RWPE2 (cell line): Measurements from ENCODE around the gene SPAG16.

ENCODE experiments used
- ATAC-seq: fragments of 200-7000 bp; cut with Tn5 transposase; 3 replicates; pipeline ENCODE4 v1.9.1; 2021; ENCODE audit warnings: low read depth
- DNase-seq: peaks from one replicate; pipeline ENCODE4 v3.0.0-alpha.2; 2020; ENCODE audit warnings: low spot score
- H3K27ac ChIP-seq: fragments of 450-650 bp; 2 replicates; pipeline ENCODE4 v1.5.1; 2017; ENCODE audit warnings: mild to moderate bottlenecking; ENCODE audit not compliant: poor library complexity, severe bottlenecking
- H3K27me3 ChIP-seq: fragments of 250-450 bp; sonication (Bioruptor Pico); 2 replicates; pipeline ENCODE4 v1.5.1; 2021; ENCODE audit warnings: mild to moderate bottlenecking, moderate library complexity; ENCODE audit not compliant: insufficient read depth, poor library complexity, severe bottlenecking
- H3K36me3 ChIP-seq: fragments of 250-450 bp; sonication (Bioruptor Pico); 2 replicates; pipeline ENCODE4 v1.5.1; 2020; ENCODE audit warnings: low read depth, mild to moderate bottlenecking, moderate library complexity
- H3K4me1 ChIP-seq: fragments of 250-450 bp; sonication (Bioruptor Pico); 2 replicates; pipeline ENCODE4 v1.5.1; 2021; ENCODE audit warnings: mild to moderate bottlenecking, moderate library complexity; ENCODE audit not compliant: insufficient read depth, poor library complexity, severe bottlenecking
- H3K4me3 ChIP-seq: fragments of 250-450 bp; sonication (Bioruptor Pico); 2 replicates; pipeline ENCODE4 v1.5.1; 2021; ENCODE audit warnings: mild to moderate bottlenecking, moderate library complexity; ENCODE audit not compliant: severe bottlenecking
- H3K9me3 ChIP-seq: fragments of 250-450 bp; sonication (Bioruptor Pico); 2 replicates; pipeline ENCODE4 v1.5.1; 2021; ENCODE audit warnings: mild to moderate bottlenecking, moderate library complexity; ENCODE audit not compliant: severe bottlenecking
- CTCF ChIP-seq: fragments of 450-650 bp; IDR thresholded peaks from one replicate; pipeline ENCODE4 v1.5.1; 2017; ENCODE audit warnings: mild to moderate bottlenecking, moderate library complexity; ENCODE audit not compliant: poor library complexity, severe bottlenecking

The SPAG16 gene

DNA sequence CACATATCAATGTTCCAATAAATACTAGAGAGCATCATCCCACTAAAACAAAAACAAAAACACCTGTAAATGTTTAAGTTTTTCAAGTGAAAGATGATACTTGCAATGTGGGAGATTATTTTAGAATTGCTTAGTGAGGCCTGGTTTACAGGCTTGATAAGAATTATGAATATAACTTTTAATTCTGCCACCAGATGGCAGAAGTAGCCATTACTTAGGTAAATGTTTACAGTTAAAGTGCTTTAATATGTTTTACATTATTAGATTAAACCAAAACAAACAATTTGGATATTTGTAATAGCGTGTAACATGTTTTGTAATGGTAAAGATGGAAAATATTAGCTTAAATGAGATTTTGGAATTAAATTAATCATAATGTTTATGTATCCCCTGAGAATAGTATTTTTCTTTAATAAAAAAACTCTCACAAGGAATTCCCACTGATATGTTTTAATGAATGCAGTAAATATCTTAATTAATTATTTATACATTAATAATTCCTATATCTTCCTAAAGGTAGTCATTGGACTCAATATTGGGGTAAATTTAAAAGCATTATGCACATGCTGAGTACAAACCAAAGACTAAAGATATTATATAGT, 522.0 kb downstream of the SPAG16 start:
- no peaks in the 10 kb centered on the region for H3K9me3 ChIP-seq
- H3K27me3 ChIP-seq: no peaks in the 10 kb centered on the region
- no peak for ATAC-seq
- H3K36me3 ChIP-seq: no peaks in the 10 kb centered on the region
- no peak overlapping the region for H3K4me3 ChIP-seq
- DNase-seq: no peak
- no peaks in the 10 kb centered on the region for H3K4me1 ChIP-seq
- peak; percentile 74 for TF ChIP-seq CTCF
- H3K27ac ChIP-seq: no peak overlapping the region

GRCh38 chr2:213816583-213816982, 532.3 kb downstream of the SPAG16 start:
- no peaks in the 10 kb centered on the region for H3K9me3 ChIP-seq
- no peak overlapping the region for H3K4me3 ChIP-seq
- DNase-seq (no peak), ATAC-seq (no peak)
- H3K27ac ChIP-seq: no peak overlapping the region
- no peaks in the 10 kb centered on the region for H3K27me3 ChIP-seq
- H3K36me3 ChIP-seq: no peaks in the 10 kb centered on the region
- H3K4me1 ChIP-seq: no peaks in the 10 kb centered on the region
- no peak for TF ChIP-seq CTCF

- no peak overlapping the region for H3K27ac ChIP-seq
- DNase-seq: no peak
- no peaks in the 10 kb centered on the region for H3K4me1 ChIP-seq
- H3K4me3 ChIP-seq: no peak overlapping the region
- ATAC-seq: no peak
- H3K36me3 ChIP-seq: no peaks in the 10 kb centered on the region
- H3K9me3 ChIP-seq: no peaks in the 10 kb centered on the region
- TF ChIP-seq CTCF: no peak
- H3K27me3 ChIP-seq: no peaks in the 10 kb centered on the region
Measured at GRCh38 chr2:213818436-213818835, 534.2 kb downstream of the SPAG16 start.

DNA sequence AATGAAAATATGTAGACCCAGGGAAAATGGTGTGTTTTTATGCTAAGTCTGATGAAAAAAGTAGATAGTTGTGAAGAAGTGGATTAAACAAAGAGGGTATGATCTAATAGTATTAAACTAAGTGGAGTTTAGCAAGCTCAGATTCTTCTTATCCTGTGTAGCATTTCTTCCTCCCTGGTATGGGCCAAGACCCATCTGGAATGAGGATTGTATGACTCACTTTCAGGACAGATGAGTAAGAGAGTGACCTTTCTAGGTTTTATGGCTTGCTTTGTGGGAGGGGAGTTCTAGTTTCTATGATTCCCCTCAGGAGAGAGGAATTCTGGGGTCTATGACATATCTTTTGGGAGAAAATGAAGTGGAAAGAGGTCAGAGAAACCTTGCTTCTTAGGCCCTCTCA, 550.1 kb downstream of the SPAG16 start:
- ATAC-seq: peak; percentile 97
- Histone ChIP-seq H3K4me3 (no peak overlapping the region), H3K36me3 (no peaks in the 10 kb centered on the region), H3K27me3 (no peaks in the 10 kb centered on the region), H3K9me3 (no peaks in the 10 kb centered on the region), H3K4me1 (peaks cover 17% of the 10 kb centered on the region), H3K27ac (peak overlapping the region; percentile 52)
- no peak for TF ChIP-seq CTCF
- no peak for DNase-seq

GRCh38 chr2:213834746-213835145, 550.5 kb downstream of the SPAG16 start:
- Histone ChIP-seq H3K36me3 (no peaks in the 10 kb centered on the region), H3K4me3 (no peak overlapping the region), H3K27ac (peak overlapping the region; percentile 52), H3K9me3 (no peaks in the 10 kb centered on the region), H3K27me3 (no peaks in the 10 kb centered on the region), H3K4me1 (peaks cover 21% of the 10 kb centered on the region)
- ATAC-seq: peak; percentile 14; the same call in 1 of the 3 replicates
- TF ChIP-seq CTCF: no peak
- DNase-seq: no peak
